Measurements from ENCODE around the gene BTRC. TPM values are rescaled to one million over a fixed set of nuclear protein-coding genes. Genes with fewer than 3 reads are reported as not detected.
A peak's percentile ranks its signal among the peaks of the same experiment; 100 is the strongest.

The BTRC gene
- total and polyA plus RNA-seq, 2 experiments from 2014 or later: 8.4 to 11.4 TPM

GRCh38 chr10:101485681-101486554 is 132.0 kb downstream of the BTRC start:
- H3F3A ChIP-seq (ENCODE audit: insufficient read depth): no peaks in the 10 kb centered on the region
- no peak overlapping the region for H3K9ac ChIP-seq
- no peak overlapping the region for H3K27ac ChIP-seq
- in situ Hi-C loops (cut with MboI): no loop called here
- no peaks in the 10 kb centered on the region for H3K4me1 ChIP-seq (ENCODE audit: insufficient read depth)
- no peak for TF ChIP-seq EZH2 (IDR thresholded peaks at IDR 0.05; ENCODE audit: insufficient read depth, poor library complexity, severe bottlenecking)
- TF ChIP-seq EZH2phosphoT487 (IDR thresholded peaks at IDR 0.05; ENCODE audit: insufficient read depth, low read depth): no peak
- no peaks in the 10 kb centered on the region for H3K9me2 ChIP-seq (ENCODE audit: insufficient read depth)
- no peaks in the 10 kb centered on the region for H3K36me3 ChIP-seq (ENCODE audit: low read depth)
- peak; percentile 18 for DNase-seq
- H2AFZ ChIP-seq: no peak overlapping the region
- no peak overlapping the region for H3K4me3 ChIP-seq
- no peaks in the 10 kb centered on the region for H3K27me3 ChIP-seq (replicated peaks; ENCODE audit: insufficient read depth)
- no peak overlapping the region for H3K4me2 ChIP-seq (ENCODE audit: unreplicated experiment)
- H4K20me1 ChIP-seq (ENCODE audit: insufficient read depth): no peaks in the 10 kb centered on the region; the same call in 1 of the 2 replicates
- no peaks in the 10 kb centered on the region for H3K79me2 ChIP-seq (ENCODE audit: insufficient read depth)
- no peaks in the 10 kb centered on the region for H3K9me3 ChIP-seq (ENCODE audit: low read depth)
- 40% methylated on average over 23 of the region's 23 CpGs for WGBS, 2 experiments (ENCODE audit: low coverage in 1 of 2, low lambda C conversion rate in 2 of 2, missing lambda C conversion rate in 2 of 2)

GRCh38 chr10:101487399-101487798 is 133.4 kb downstream of the BTRC start:
- H3K27me3 ChIP-seq (replicated peaks; ENCODE audit: insufficient read depth): no peaks in the 10 kb centered on the region
- in situ Hi-C loops (cut with MboI): no loop called here
- WGBS, 2 experiments (ENCODE audit: low coverage in 1 of 2, low lambda C conversion rate in 2 of 2, missing lambda C conversion rate in 2 of 2): 96 to 97% methylated on average over 3 of the region's 3 CpGs

GRCh38 chr10:101489355-101489754 is 135.4 kb downstream of the BTRC start:
- H3F3A ChIP-seq (ENCODE audit: insufficient read depth): no peaks in the 10 kb centered on the region
- no peaks in the 10 kb centered on the region for H3K36me3 ChIP-seq (ENCODE audit: low read depth)
- H3K9me3 ChIP-seq (ENCODE audit: low read depth): no peaks in the 10 kb centered on the region
- TF ChIP-seq EZH2phosphoT487 (IDR thresholded peaks at IDR 0.05; ENCODE audit: insufficient read depth, low read depth) (no peak), EZH2 (IDR thresholded peaks at IDR 0.05; ENCODE audit: insufficient read depth, poor library complexity, severe bottlenecking) (no peak)
- no peak overlapping the region for H2AFZ ChIP-seq
- no peak overlapping the region for H3K4me2 ChIP-seq (ENCODE audit: unreplicated experiment)
- no peak overlapping the region for H3K9ac ChIP-seq
- in situ Hi-C loops (cut with MboI): no loop called here
- H3K4me1 ChIP-seq (ENCODE audit: insufficient read depth): no peaks in the 10 kb centered on the region
- no peaks in the 10 kb centered on the region for H3K79me2 ChIP-seq (ENCODE audit: insufficient read depth)
- no peaks in the 10 kb centered on the region for H3K27me3 ChIP-seq (replicated peaks; ENCODE audit: insufficient read depth)
- H3K4me3 ChIP-seq: no peak overlapping the region
- no peaks in the 10 kb centered on the region for H3K9me2 ChIP-seq (ENCODE audit: insufficient read depth)
- 93 to 97% methylated on average over 3 of the region's 3 CpGs for WGBS, 2 experiments (ENCODE audit: low coverage in 1 of 2, low lambda C conversion rate in 2 of 2, missing lambda C conversion rate in 2 of 2)
- H4K20me1 ChIP-seq (ENCODE audit: insufficient read depth): no peaks in the 10 kb centered on the region; the same call in 1 of the 2 replicates
- DNase-seq: peak; percentile 1
- H3K27ac ChIP-seq: no peak overlapping the region

More at GRCh38 chr10:101487399-101487798, 133.4 kb downstream of the BTRC start:
- Histone ChIP-seq H3K4me1 (ENCODE audit: insufficient read depth) (no peaks in the 10 kb centered on the region), H3F3A (ENCODE audit: insufficient read depth) (no peaks in the 10 kb centered on the region), H3K36me3 (ENCODE audit: low read depth) (no peaks in the 10 kb centered on the region), H2AFZ (no peak overlapping the region), H3K79me2 (ENCODE audit: insufficient read depth) (no peaks in the 10 kb centered on the region), H3K4me3 (no peak overlapping the region), H3K27ac (no peak overlapping the region), H3K9me2 (ENCODE audit: insufficient read depth) (no peaks in the 10 kb centered on the region), H3K9me3 (ENCODE audit: low read depth) (no peaks in the 10 kb centered on the region), H4K20me1 (ENCODE audit: insufficient read depth) (no peaks in the 10 kb centered on the region; the same call in 1 of the 2 replicates), H3K4me2 (ENCODE audit: unreplicated experiment) (no peak overlapping the region), H3K9ac (no peak overlapping the region)
- no peak for DNase-seq
- TF ChIP-seq EZH2 (IDR thresholded peaks at IDR 0.05; ENCODE audit: insufficient read depth, poor library complexity, severe bottlenecking) (no peak), EZH2phosphoT487 (IDR thresholded peaks at IDR 0.05; ENCODE audit: insufficient read depth, low read depth) (no peak)

- H3K9me2 ChIP-seq (ENCODE audit: insufficient read depth): no peaks in the 10 kb centered on the region
- TF ChIP-seq EZH2phosphoT487 (IDR thresholded peaks at IDR 0.05; ENCODE audit: insufficient read depth, low read depth) (no peak), EZH2 (IDR thresholded peaks at IDR 0.05; ENCODE audit: insufficient read depth, poor library complexity, severe bottlenecking) (no peak)
- no peaks in the 10 kb centered on the region; the same call in 1 of the 2 replicates for H4K20me1 ChIP-seq (ENCODE audit: insufficient read depth)
- H3K9me3 ChIP-seq (ENCODE audit: low read depth): no peaks in the 10 kb centered on the region
- H3K4me1 ChIP-seq (ENCODE audit: insufficient read depth): no peaks in the 10 kb centered on the region
- no peaks in the 10 kb centered on the region for H3F3A ChIP-seq (ENCODE audit: insufficient read depth)
- no peak overlapping the region for H2AFZ ChIP-seq
- no peak overlapping the region for H3K27ac ChIP-seq
- H3K36me3 ChIP-seq (ENCODE audit: low read depth): no peaks in the 10 kb centered on the region
- no peak overlapping the region for H3K9ac ChIP-seq
- H3K4me2 ChIP-seq (ENCODE audit: unreplicated experiment): no peak overlapping the region
- 94 to 100% methylated on average over 1 of the region's 1 CpG for WGBS, 2 experiments (ENCODE audit: low coverage in 1 of 2, low lambda C conversion rate in 2 of 2, missing lambda C conversion rate in 2 of 2)
- no peak overlapping the region for H3K4me3 ChIP-seq
- in situ Hi-C loops (cut with MboI): no loop called here
- no peaks in the 10 kb centered on the region for H3K79me2 ChIP-seq (ENCODE audit: insufficient read depth)
- no peak for DNase-seq
- no peaks in the 10 kb centered on the region for H3K27me3 ChIP-seq (replicated peaks; ENCODE audit: insufficient read depth)
These were observed 136.1 kb downstream of the BTRC start for GRCh38 chr10:101490026-101490425.
